BJ (cell line): ENCODE measurements around the gene CAMKMT. TPM values are rescaled to one million over a fixed set of nuclear protein-coding genes. Genes with fewer than 3 reads are reported as not detected.

Experiments used
- CTCF ChIA-PET: fragments of 350-600 bp; formaldehyde crosslinking; extraction: SDS; loops from one replicate; lab custom pipeline; 2021; ENCODE audit warnings: antibody characterized with exemption, inconsistent platforms; lab: Yijun Ruan, JAX
- POLR2A ChIA-PET: fragments of 300-600 bp; sonication (Branson Sonifier 250); formaldehyde crosslinking; extraction: SDS; loops from one replicate; lab custom pipeline; 2021; ENCODE audit warnings: antibody characterized with exemption; lab: Charles Lee
- DNase-seq: peaks from one replicate; pipeline ENCODE4 v3.0.0-alpha.2; 2011; ENCODE audit warnings: low read depth
- H3K27me3 ChIP-seq: 2 replicates; pipeline ENCODE4 v1.6.0; 2011; ENCODE audit warnings: low read length; ENCODE audit not compliant: control insufficient read depth, insufficient read depth
- H3K36me3 ChIP-seq: 2 replicates; pipeline ENCODE4 v1.5.1; 2011; ENCODE audit warnings: low read length; ENCODE audit not compliant: control insufficient read depth, insufficient read depth
- H3K4me3 ChIP-seq: 2 replicates; pipeline ENCODE4 v1.5.1; 2011; ENCODE audit warnings: low read depth, mild to moderate bottlenecking, control low read depth, low read length
- polyA plus RNA-seq: library from polyadenylated mRNA; depleted of rRNA; stranded (reverse); fragments of >200 nt; gene quantifications from 2 replicates; pipeline ENCODE4 v1.2.3, GENCODE V29; 2011
- TF ChIP-seq, protein P1 (sequence below): IDR thresholded peaks from 2 replicates; pipeline ENCODE4 v1.5.1; 2011; ENCODE audit warnings: low read depth, mild to moderate bottlenecking, control low read depth, inconsistent platforms, low read length, moderate library complexity; ENCODE audit not compliant: insufficient read depth

Gene CAMKMT
- polyA plus RNA-seq, 1 experiment: 2.0 TPM

DNA sequence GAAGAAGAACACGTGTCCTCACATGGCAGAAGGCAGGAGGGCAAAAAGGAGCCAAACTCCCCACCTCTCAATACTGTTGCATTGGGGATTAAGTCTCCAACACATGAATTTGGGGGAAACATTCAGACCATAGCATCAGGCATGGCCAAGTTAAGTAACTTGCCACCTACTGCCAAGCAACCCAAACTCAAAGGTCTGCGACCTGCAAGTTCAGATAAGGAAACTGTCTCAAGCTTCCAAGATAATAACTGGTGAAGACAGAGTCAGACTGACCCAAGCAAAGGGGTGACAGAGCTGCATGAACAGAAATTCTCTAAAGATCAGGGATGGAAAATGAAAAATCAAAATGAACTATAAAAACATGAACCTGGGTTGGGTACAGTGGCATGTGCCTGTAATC, 391.0 kb downstream of the CAMKMT start:
- Histone ChIP-seq H3K4me3 (no peak overlapping the region), H3K36me3 (no peaks in the 10 kb centered on the region), H3K27me3 (no peaks in the 10 kb centered on the region)
- CTCF ChIA-PET: no interaction called here
- TF ChIP-seq, protein P1, sequence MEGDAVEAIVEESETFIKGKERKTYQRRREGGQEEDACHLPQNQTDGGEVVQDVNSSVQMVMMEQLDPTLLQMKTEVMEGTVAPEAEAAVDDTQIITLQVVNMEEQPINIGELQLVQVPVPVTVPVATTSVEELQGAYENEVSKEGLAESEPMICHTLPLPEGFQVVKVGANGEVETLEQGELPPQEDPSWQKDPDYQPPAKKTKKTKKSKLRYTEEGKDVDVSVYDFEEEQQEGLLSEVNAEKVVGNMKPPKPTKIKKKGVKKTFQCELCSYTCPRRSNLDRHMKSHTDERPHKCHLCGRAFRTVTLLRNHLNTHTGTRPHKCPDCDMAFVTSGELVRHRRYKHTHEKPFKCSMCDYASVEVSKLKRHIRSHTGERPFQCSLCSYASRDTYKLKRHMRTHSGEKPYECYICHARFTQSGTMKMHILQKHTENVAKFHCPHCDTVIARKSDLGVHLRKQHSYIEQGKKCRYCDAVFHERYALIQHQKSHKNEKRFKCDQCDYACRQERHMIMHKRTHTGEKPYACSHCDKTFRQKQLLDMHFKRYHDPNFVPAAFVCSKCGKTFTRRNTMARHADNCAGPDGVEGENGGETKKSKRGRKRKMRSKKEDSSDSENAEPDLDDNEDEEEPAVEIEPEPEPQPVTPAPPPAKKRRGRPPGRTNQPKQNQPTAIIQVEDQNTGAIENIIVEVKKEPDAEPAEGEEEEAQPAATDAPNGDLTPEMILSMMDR: no peak
- POLR2A ChIA-PET: no interaction called here
- DNase-seq: no peak

DNA sequence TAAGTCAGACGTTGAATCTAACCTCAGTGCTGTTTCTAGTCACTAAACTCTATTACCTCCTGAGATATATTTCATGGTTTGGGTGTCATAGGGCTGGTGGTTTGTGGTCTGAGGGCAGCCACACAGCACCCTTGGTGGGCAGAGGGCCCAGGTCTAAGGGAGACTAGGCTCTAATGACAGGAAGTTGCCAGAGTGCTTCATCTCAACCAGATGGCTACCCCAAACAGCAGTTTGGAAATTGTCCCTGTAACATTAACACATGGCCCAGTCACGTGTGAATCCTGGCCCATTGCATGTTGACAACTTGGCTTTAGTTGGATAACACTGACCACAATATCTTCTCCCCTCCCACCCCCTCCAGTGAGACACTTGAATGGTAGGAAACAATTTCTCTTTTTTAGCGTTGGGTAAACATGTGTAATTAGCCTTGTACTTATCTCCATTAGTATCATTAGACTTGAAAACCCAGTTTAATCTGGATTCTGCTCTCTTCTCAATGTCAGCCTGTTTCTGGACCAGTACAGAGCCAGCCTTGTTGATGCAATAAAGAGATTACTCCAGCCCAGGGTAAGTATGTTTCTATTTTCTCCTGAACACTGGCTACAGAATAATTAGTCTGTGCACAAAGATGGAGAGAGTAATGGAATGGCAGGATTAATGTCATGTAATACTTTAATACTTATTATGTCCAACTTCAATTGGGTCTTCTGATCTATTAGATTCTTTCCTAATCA, 392.0 kb downstream of the CAMKMT start:
- CTCF ChIA-PET: no interaction called here
- H3K27me3 ChIP-seq: no peaks in the 10 kb centered on the region
- no peak overlapping the region for H3K4me3 ChIP-seq
- POLR2A ChIA-PET: no interaction called here
- no peaks in the 10 kb centered on the region for H3K36me3 ChIP-seq
- TF ChIP-seq, protein P1: no peak
- DNase-seq: no peak

DNA sequence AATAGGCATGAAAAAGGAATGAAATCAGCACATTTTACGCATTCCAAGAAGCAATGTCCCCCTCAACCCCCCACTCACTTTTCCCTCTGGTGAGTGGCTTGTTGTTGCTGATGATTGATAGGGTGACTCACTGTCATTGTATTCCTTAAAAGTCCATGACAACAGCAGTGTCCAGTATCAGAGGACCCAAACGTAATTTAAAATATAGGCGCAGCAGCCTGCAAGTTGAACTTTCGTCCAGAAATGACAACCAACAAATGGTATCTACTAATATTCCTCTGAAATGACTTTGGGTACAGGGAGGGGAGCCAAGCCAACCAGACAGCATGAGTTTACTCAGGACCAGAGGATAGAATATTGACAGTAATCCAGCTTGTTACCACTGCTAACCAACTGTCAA, 396.8 kb downstream of the CAMKMT start:
- no peak for DNase-seq
- no peak overlapping the region for H3K4me3 ChIP-seq
- POLR2A ChIA-PET: no interaction called here
- no peaks in the 10 kb centered on the region for H3K36me3 ChIP-seq
- peaks cover 2% of the 10 kb centered on the region; the same call in 1 of the 2 replicates for H3K27me3 ChIP-seq
- CTCF ChIA-PET: no interaction called here
- TF ChIP-seq, protein P1: no peak

DNA sequence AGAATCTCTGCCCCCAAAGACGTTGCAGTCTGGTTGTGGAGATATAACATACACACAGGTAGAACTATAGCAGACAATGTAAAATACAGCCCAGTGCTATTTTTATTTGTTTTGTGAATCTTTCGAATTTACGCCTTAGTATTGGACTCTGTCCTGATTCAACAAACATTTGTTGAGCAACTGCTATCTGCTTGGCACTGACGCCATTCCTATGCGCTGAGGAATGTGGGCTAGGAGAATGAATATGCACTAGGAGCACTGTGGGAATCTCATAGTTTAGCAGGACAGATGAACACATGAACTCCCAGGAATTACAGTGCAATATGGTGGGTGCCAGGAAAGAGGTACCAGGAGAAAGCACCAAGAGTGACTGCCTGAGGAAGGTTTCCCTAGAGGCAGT, 398.1 kb downstream of the CAMKMT start:
- ChIA-PET CTCF (no interaction called here), POLR2A (no interaction called here)
- TF ChIP-seq, protein P1: no peak
- H3K4me3 ChIP-seq: no peak overlapping the region
- peaks cover 3% of the 10 kb centered on the region; the same call in 1 of the 2 replicates for H3K27me3 ChIP-seq
- H3K36me3 ChIP-seq: no peaks in the 10 kb centered on the region
- DNase-seq: no peak

DNA sequence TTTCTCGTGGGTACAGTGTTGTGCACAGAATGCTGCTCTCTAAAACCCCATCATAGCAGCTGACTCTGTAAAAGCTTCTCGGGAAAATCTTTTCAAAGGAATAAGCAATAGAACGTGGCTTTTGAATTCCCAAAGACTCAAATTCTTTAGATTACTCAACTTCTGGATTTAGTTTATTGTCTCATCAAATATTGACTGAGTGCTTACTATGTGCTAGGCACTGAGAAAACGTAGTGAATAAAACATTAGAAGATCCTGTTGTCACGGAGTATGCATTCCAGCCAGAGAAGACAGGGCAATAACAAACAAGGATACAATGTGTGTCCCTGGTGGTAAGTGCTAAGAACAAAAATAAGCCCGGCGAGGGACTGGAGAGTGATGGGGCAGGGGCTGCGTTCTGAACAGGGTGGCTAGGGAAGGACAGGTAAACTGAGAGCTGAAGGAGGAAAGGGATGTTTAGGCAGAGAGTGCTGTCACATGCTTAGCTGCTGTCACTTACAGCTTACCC, 401.6 kb downstream of the CAMKMT start:
- ChIA-PET POLR2A (no interaction called here), CTCF (interaction anchor here (1.8 to 1.9 kb wide), 2 partner anchors 48 to 79 kb away, joined by 5 to 6 read pairs; no protein-coding TSS in a partner anchor)
- no peak for DNase-seq
- Histone ChIP-seq H3K4me3 (no peak overlapping the region), H3K27me3 (peaks cover 6% of the 10 kb centered on the region), H3K36me3 (no peaks in the 10 kb centered on the region)
- TF ChIP-seq, protein P1: no peak
